Spleen (tissue), 11 donors: Measurements from ENCODE around the gene RETREG1. TPM values are rescaled to one million over a fixed set of nuclear protein-coding genes. Genes with fewer than 3 reads are reported as not detected.

ENCODE experiments used
- DNase-seq: peaks from one replicate; pipeline ENCODE4 v3.0.0-alpha.2; 2020
- H3K27ac ChIP-seq, 8 donors: fragments of 200-600 bp; sonication (generic) in 7 of 8; 1 replicate in 4 of 8; 2 replicates in 4 of 8; pipeline versions ENCODE4 v1.5.0 to v1.8.0; 2016 to 2021; ENCODE audit warnings: inconsistent platforms in 4 of 8, mild to moderate bottlenecking in 4 of 8, moderate library complexity in 1 of 8
- H3K27me3 ChIP-seq, 7 donors: fragments of 200-600 bp; sonication (generic) in 6 of 7; replicated peaks in 1 of 7; 1 replicate in 4 of 7; 2 replicates in 3 of 7; pipeline versions ENCODE4 v1.5.0 to v1.8.0; 2016 to 2021; ENCODE audit warnings: inconsistent platforms in 3 of 7, mild to moderate bottlenecking in 1 of 7
- H3K36me3 ChIP-seq, 6 donors: fragments of 200-600 bp; sonication (generic) in 5 of 6; 1 replicate in 4 of 6; 2 replicates in 2 of 6; pipeline versions ENCODE4 v1.5.0 to v1.8.0; 2016 to 2021; ENCODE audit warnings: inconsistent platforms in 2 of 6
- H3K4me1 ChIP-seq, 6 donors: fragments of 200-600 bp; sonication (generic) in 5 of 6; 1 replicate in 3 of 6; 2 replicates in 3 of 6; pipeline versions ENCODE4 v1.5.0 to v1.8.0; 2016 to 2021; ENCODE audit warnings: inconsistent platforms in 3 of 6
- H3K4me3 ChIP-seq, 8 donors: fragments of 200-600 bp; sonication (generic) in 7 of 8; 1 replicate in 4 of 8; 2 replicates in 4 of 8; pipeline versions ENCODE4 v1.5.0 to v1.8.0; 2016 to 2021; ENCODE audit warnings: inconsistent platforms in 4 of 8, mild to moderate bottlenecking in 4 of 8, moderate library complexity in 2 of 8
- H3K9me3 ChIP-seq, 8 donors: fragments of 200-600 bp; sonication (generic) in 7 of 8; 1 replicate in 4 of 8; 2 replicates in 4 of 8; pipeline versions ENCODE4 v1.5.0 to v1.8.0; 2016 to 2021; ENCODE audit warnings: inconsistent platforms in 4 of 8
- POLR2A ChIP-seq, 3 donors: fragments of 450-650 bp; IDR thresholded peaks; one replicate each; pipeline ENCODE4 v1.5.1; 2017; ENCODE audit warnings: antibody characterized with exemption in 3 of 3, mild to moderate bottlenecking in 1 of 3
- POLR2AphosphoS5 ChIP-seq, 3 donors: sonication (generic); formaldehyde crosslinking; IDR thresholded peaks; one replicate each; pipeline ENCODE4 v1.5.1; 2017; ENCODE audit warnings: antibody characterized with exemption in 3 of 3
- WGBS, 5 donors: extraction: QIAGEN DNeasy Blood & Tissue Kit in 3 of 5; methylation state at CpG; one replicate each; pipeline versions ENCODE4 v1.1.5 to v1.1.7; 2013 to 2018; 5-methylcytosine and 5-hydroxymethylcytosine counted together
- intact Hi-C: fragments of 100-400 bp; cut with DNase I; formaldehyde crosslinking; loops from one replicate; pipeline ENCODE4 v1.15.0; 2023; ENCODE audit warnings: low total_unique reads
- polyA plus RNA-seq, 3 donors: library from polyadenylated mRNA; stranded (reverse); fragments of 200-250 nt; gene quantifications; one replicate each; pipeline ENCODE4 v1.2.1, GENCODE V29; 2013
- total RNA-seq, 7 donors: library from RNA; depleted of rRNA in 3 of 7; stranded (reverse); fragments of >200 nt in 3 of 7; fragmentation: NEBNext Ultra II Directional in 4 of 7; extraction: Animal tissue kit (Norgen Biotek cat#: 25700) in 4 of 7; gene quantifications; one replicate each; pipeline versions ENCODE4 v1.1.0 to v1.2.1, GENCODE V29; 2016 to 2021
- TF ChIP-seq, protein P1 (sequence below), 11 experiments: fragments of 200-600 bp in 7 of 11; fragments of 450-650 bp in 4 of 11; sonication (generic) in 4 of 11; IDR thresholded peaks in 8 of 11; conservative IDR thresholded peaks in 3 of 11; 1 replicate in 7 of 11; 2 replicates in 4 of 11; pipeline versions ENCODE4 v1.4.0 to v1.8.0; 2016 to 2021; ENCODE audit warnings: antibody characterized with exemption in 11 of 11, inconsistent platforms in 4 of 11, mild to moderate bottlenecking in 1 of 11
- donor health status: healthy with polysubstance abuse.
- donor health status: DM: no; HTN: no; CAD: no; lungs with moderate emphysema.
- donor health status: DM: no; HTN: no; CAD: no.
- donor health status: Bipolar disorder and iron deficiency.
- donor health status: healthy.
- donor health status: DM: no; HTN: no; CAD: no.
- donor health status: DM: yes; HTN: yes; CAD: no.

The RETREG1 gene
- total and polyA plus RNA-seq, 10 donors, result 2.5 to 9.0 (median 5.1) TPM

DNA sequence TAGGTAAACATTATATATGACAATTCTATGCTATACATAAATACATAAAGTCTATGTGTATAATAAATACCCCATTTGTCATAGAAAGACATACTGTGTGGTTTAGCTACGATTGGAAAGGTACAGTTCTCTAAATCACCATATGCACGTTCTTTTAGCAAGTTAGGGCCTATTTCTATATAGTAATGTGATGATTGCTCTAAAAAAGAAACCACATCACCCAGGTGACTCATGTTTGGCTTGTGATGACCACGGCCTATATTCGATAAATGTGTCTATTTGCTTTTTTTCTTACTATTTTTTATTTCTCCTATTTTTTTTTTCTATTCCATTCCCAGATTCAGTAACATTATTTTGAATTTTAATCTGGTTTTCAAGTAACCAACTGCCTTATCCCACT lies 34.7 kb downstream of the RETREG1 start:
- H3K9me3 ChIP-seq, result peaks cover 0 to 2% (median 0%) of the 10 kb centered on the region in 8 donors
- H3K27me3 ChIP-seq, result no peaks in the 10 kb centered on the region
- no peak for DNase-seq
- TF ChIP-seq, protein P1, sequence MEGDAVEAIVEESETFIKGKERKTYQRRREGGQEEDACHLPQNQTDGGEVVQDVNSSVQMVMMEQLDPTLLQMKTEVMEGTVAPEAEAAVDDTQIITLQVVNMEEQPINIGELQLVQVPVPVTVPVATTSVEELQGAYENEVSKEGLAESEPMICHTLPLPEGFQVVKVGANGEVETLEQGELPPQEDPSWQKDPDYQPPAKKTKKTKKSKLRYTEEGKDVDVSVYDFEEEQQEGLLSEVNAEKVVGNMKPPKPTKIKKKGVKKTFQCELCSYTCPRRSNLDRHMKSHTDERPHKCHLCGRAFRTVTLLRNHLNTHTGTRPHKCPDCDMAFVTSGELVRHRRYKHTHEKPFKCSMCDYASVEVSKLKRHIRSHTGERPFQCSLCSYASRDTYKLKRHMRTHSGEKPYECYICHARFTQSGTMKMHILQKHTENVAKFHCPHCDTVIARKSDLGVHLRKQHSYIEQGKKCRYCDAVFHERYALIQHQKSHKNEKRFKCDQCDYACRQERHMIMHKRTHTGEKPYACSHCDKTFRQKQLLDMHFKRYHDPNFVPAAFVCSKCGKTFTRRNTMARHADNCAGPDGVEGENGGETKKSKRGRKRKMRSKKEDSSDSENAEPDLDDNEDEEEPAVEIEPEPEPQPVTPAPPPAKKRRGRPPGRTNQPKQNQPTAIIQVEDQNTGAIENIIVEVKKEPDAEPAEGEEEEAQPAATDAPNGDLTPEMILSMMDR (IDR thresholded peaks at IDR 0.05 in 8 of 11, conservative IDR thresholded peaks at IDR 0.05 in 3 of 11), result no peak
- no peak for TF ChIP-seq POLR2A (IDR thresholded peaks at IDR 0.05)
- no peak for TF ChIP-seq POLR2AphosphoS5 (IDR thresholded peaks at IDR 0.05)
- intact Hi-C loops, result no loop called here
- no peaks in the 10 kb centered on the region for H3K36me3 ChIP-seq
- H3K27ac ChIP-seq, result no peak overlapping the region
- no peaks in the 10 kb centered on the region for H3K4me1 ChIP-seq
- no peak overlapping the region for H3K4me3 ChIP-seq
- 59 to 89% (median 66%) methylated on average over 4 of the region's 4 CpGs for WGBS, 5 donors

DNA sequence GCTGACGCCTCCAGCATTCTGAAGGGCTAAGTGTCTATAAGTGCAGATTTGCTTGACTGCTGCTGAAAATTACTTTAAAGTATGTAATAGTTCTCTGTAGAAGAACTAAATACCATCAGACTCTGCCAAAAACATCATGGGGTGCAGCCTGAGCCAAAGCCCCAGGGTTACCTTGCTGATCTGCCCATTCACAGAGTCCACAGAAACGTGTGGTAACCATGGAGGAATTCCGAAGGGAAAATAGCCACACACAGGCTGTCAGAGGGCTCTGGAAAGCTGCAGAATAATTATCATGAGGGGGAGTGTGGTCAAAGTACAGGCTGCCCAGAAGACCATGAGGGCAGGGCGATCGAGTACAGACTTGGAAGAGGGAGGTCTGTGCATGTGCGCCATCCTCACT lies 36.4 kb downstream of the RETREG1 start:
- 88 to 95% (median 94%) methylated on average over 6 of the region's 6 CpGs for WGBS, 5 donors
- no peak overlapping the region for H3K27ac ChIP-seq
- no peaks in the 10 kb centered on the region for H3K4me1 ChIP-seq
- DNase-seq, result no peak
- no peaks in the 10 kb centered on the region for H3K27me3 ChIP-seq
- H3K4me3 ChIP-seq, result no peak overlapping the region
- TF ChIP-seq POLR2A (IDR thresholded peaks at IDR 0.05), result no peak
- TF ChIP-seq, protein P1 (IDR thresholded peaks at IDR 0.05 in 8 of 11, conservative IDR thresholded peaks at IDR 0.05 in 3 of 11), result no peak
- TF ChIP-seq POLR2AphosphoS5 (IDR thresholded peaks at IDR 0.05), result no peak
- no peaks in the 10 kb centered on the region for H3K9me3 ChIP-seq
- intact Hi-C loops, result no loop called here
- H3K36me3 ChIP-seq, result no peaks in the 10 kb centered on the region

DNA sequence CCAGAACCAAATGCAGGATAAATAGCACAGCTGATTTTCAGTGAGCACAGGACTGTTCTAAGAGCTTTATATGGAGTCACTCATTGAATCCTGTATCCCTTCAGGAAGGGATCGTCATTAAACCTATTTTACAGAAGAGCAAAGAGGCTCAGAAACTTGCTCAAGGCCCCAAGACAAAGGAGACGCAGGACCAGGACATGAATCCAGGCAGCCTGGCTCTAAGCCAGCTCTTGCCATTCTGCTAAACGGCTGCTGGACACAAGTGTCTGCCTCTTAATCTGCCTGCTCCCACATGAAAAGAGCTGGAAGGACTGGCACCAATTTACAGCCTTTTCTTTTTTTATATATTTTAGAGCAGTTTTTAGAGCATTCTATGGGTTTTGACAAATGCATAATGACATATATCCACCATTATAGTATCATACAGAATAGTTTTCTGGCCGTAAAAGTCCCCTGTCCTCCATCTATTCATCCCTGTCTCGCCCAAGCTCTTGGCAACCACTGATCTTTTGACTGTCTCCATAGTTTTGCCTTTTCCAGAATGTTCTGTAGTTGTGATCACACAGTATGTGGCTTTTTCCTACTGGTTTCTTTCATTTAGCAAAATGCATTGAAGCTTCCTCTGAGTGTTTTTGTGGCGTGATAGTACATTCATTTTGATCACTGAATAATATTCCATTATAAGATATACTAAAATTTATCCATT lies 37.5 kb downstream of the RETREG1 start:
- Histone ChIP-seq H3K4me1 (no peaks in the 10 kb centered on the region), H3K9me3 (no peaks in the 10 kb centered on the region), H3K27me3 (no peaks in the 10 kb centered on the region), H3K36me3 (no peaks in the 10 kb centered on the region), H3K4me3 (no peak overlapping the region), H3K27ac (no peak overlapping the region)
- no peak for DNase-seq
- TF ChIP-seq POLR2AphosphoS5 (IDR thresholded peaks at IDR 0.05) (no peak), POLR2A (IDR thresholded peaks at IDR 0.05) (no peak)
- TF ChIP-seq, protein P1 (IDR thresholded peaks at IDR 0.05 in 8 of 11, conservative IDR thresholded peaks at IDR 0.05 in 3 of 11), result no peak
- intact Hi-C loops, result no loop called here
- 63 to 90% (median 79%) methylated on average over 6 of the region's 6 CpGs for WGBS, 5 donors

DNA sequence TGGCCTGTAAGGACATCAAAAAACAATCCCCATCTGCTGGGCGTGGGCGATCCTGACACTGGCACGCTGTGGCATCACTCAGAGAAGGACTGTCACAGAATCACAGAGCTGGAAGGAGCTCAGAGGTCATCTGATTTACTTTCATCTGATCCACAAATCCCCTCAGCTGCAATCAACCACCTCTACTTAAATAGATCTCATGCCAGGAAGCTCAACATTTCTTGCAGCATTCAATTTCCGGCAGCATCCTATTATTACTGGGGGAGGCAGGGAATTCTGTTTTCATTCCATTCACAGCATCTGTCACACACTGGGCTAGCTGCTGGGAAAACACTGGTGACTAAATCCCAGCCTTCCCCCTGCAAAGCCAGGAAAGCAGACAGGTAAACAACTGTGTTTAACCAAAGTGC lies 38.3 kb downstream of the RETREG1 start:
- Histone ChIP-seq H3K9me3 (no peaks in the 10 kb centered on the region), H3K4me3 (no peak overlapping the region), H3K27me3 (no peaks in the 10 kb centered on the region), H3K4me1 (no peaks in the 10 kb centered on the region), H3K36me3 (no peaks in the 10 kb centered on the region), H3K27ac (no peak overlapping the region)
- TF ChIP-seq POLR2AphosphoS5 (IDR thresholded peaks at IDR 0.05), result no peak
- TF ChIP-seq, protein P1 (IDR thresholded peaks at IDR 0.05 in 8 of 11, conservative IDR thresholded peaks at IDR 0.05 in 3 of 11), result no peak
- TF ChIP-seq POLR2A (IDR thresholded peaks at IDR 0.05), result no peak
- intact Hi-C loops, result no loop called here
- no peak for DNase-seq
- WGBS, 5 donors, result 84 to 96% (median 93%) methylated on average over 4 of the region's 4 CpGs
